ENCODE data around the gene SKOR2.

Gene SKOR2

GRCh38 chr18:47251289-47252120, at the start of gene SKOR2:
Gene SKOR2 (minus strand): TSS chr18:47251660. CDS start chr18:47249183, 2,477 bp downstream.
- no peak for FAIRE-seq

- FAIRE-seq: no peak
Observed at GRCh38 chr18:47296462-47296861, 45.0 kb upstream of the SKOR2 start.

- no peak for FAIRE-seq
Observed at GRCh38 chr18:47294801-47295200, 43.3 kb upstream of the SKOR2 start.

GRCh38 chr18:47288741-47289140, 37.3 kb upstream of the SKOR2 start:
- no peak for FAIRE-seq

- no peak for FAIRE-seq
Observed at GRCh38 chr18:47287911-47288585, 36.6 kb upstream of the SKOR2 start.

GRCh38 chr18:47286776-47287410, 35.4 kb upstream of the SKOR2 start:
- FAIRE-seq: no peak

GRCh38 chr18:47285456-47285855, 34.0 kb upstream of the SKOR2 start:
- FAIRE-seq: no peak

GRCh38 chr18:47284721-47285395, 33.4 kb upstream of the SKOR2 start:
- FAIRE-seq: no peak

GRCh38 chr18:47283476-47283875, 32.0 kb upstream of the SKOR2 start:
- no peak for FAIRE-seq

GRCh38 chr18:47280121-47280520, 28.7 kb upstream of the SKOR2 start:
- FAIRE-seq: no peak

- no peak for FAIRE-seq
Observed at GRCh38 chr18:47274961-47275360, 23.5 kb upstream of the SKOR2 start.

GRCh38 chr18:47265197-47265596, 13.7 kb upstream of the SKOR2 start:
- FAIRE-seq: no peak

GRCh38 chr18:47264308-47264700, 12.8 kb upstream of the SKOR2 start:
- FAIRE-seq: no peak

- FAIRE-seq: no peak
Observed at GRCh38 chr18:47263430-47264307, 12.2 kb upstream of the SKOR2 start.

- no peak for FAIRE-seq
Observed at GRCh38 chr18:47263150-47263429, 11.6 kb upstream of the SKOR2 start.

GRCh38 chr18:47262301-47263149, 11.1 kb upstream of the SKOR2 start:
- FAIRE-seq: no peak

- FAIRE-seq: no peak
Observed at GRCh38 chr18:47261902-47262300, 10.4 kb upstream of the SKOR2 start.

- FAIRE-seq: no peak
Observed at GRCh38 chr18:47260924-47261701, 9.7 kb upstream of the SKOR2 start.

- no peak for FAIRE-seq
Observed at GRCh38 chr18:47260120-47260923, 8.9 kb upstream of the SKOR2 start.

Measured in islet of Langerhans (tissue), 1 donor.